ENCODE measurements around the gene FRG2B. TPM values are rescaled to one million over a fixed set of nuclear protein-coding genes. Genes with fewer than 3 reads are reported as not detected.
"Not testable (repeated sequence)": the region's sequence is repeated elsewhere in the genome, so short reads cannot be mapped to it uniquely, and the experiment has no call there.

The FRG2B gene
- total RNA-seq, 4 donors from 2014 or later, result not detected

- Histone ChIP-seq H3K9me3 (no peaks in the 10 kb centered on the region), H3K36me3 (no peaks in the 10 kb centered on the region), H3K27ac (no peak overlapping the region), H3K4me1 (no peaks in the 10 kb centered on the region), H3K4me3 (no peak overlapping the region), H3K27me3 (no peaks in the 10 kb centered on the region)
- TF ChIP-seq CTCF (IDR thresholded peaks at IDR 0.05) (no peak), POLR2A (IDR thresholded peaks at IDR 0.05) (no peak)
- DNase-seq, result no peak
Observed at GRCh38 chr10:133590226-133590969, 36.2 kb downstream of the FRG2B start.

- H3K9me3 ChIP-seq, H3K27ac ChIP-seq, H3K4me3 ChIP-seq, H3K4me1 ChIP-seq, DNase-seq, H3K27me3 ChIP-seq, H3K36me3 ChIP-seq: not testable (repeated sequence)
Observed at GRCh38 chr10:133577037-133577436, 49.6 kb downstream of the FRG2B start.

Other genes starting within 250 kb of the FRG2B start
- 10 to 100 TPM; 19.8 to 53.7 (median 36.9) TPM for gene PAOX, start 247.5 kb downstream of the FRG2B start, total RNA-seq
- gene MTG1, start 232.6 kb downstream of the FRG2B start, total RNA-seq, result 100 to 1,000 TPM in 3 of 4 donors, 10 to 100 TPM in 1; 44.7 to 110 (median 103) TPM
- under 1 TPM in 1 of 4 donors, not detected in 3; 0.47 TPM for gene SPRN, start 202.2 kb downstream of the FRG2B start, total RNA-seq
- 10 to 100 TPM in 2 of 4 donors, 1 to 10 TPM in 2; 1.9 to 14.6 (median 8.7) TPM for gene SCART1, start 172.8 kb downstream of the FRG2B start, total RNA-seq
- 10 to 100 TPM in 1 of 4 donors, 1 to 10 TPM in 2, not detected in 1; 2.3 to 13.2 (median 5.6) TPM for gene CYP2E1, start 99.4 kb downstream of the FRG2B start, total RNA-seq
- gene SYCE1, start 61.2 kb downstream of the FRG2B start, total RNA-seq, result 1 to 10 TPM in 1 of 4 donors, not detected in 3; 7.5 TPM

Measured in Peyer's patch (tissue), 4 donors.